Glutamatergic neuron (in vitro differentiated cells): Measurements from ENCODE around the gene TMEM141. TPM values are rescaled to one million over a fixed set of nuclear protein-coding genes. Genes with fewer than 3 reads are reported as not detected.
"Not testable (repeated sequence)": the region's sequence is repeated elsewhere in the genome, so short reads cannot be mapped to it uniquely, and the experiment has no call there.

ENCODE experiments used
- DNase-seq: peaks from one replicate; pipeline ENCODE4 v3.0.0; 2022
- H3K27ac Mint-ChIP-seq: one replicate; pipeline ENCODE4 v1.8.0; 2020; ENCODE audit warnings: mild to moderate bottlenecking, mixed read lengths, inconsistent platforms; ENCODE audit not compliant: unreplicated experiment
- H3K27me3 Mint-ChIP-seq: one replicate; pipeline ENCODE4 v1.8.0; 2020; ENCODE audit warnings: mild to moderate bottlenecking, moderate library complexity, mixed read lengths, inconsistent platforms; ENCODE audit not compliant: unreplicated experiment
- H3K36me3 Mint-ChIP-seq: one replicate; pipeline ENCODE4 v1.8.0; 2020; ENCODE audit warnings: mild to moderate bottlenecking, mixed read lengths, inconsistent platforms; ENCODE audit not compliant: unreplicated experiment
- H3K4me1 Mint-ChIP-seq: one replicate; pipeline ENCODE4 v1.8.0; 2020; ENCODE audit warnings: mild to moderate bottlenecking, low read depth, mixed read lengths, inconsistent platforms; ENCODE audit not compliant: unreplicated experiment
- H3K4me3 Mint-ChIP-seq: one replicate; pipeline ENCODE4 v1.8.0; 2020; ENCODE audit warnings: mild to moderate bottlenecking, mixed read lengths, inconsistent platforms; ENCODE audit not compliant: unreplicated experiment
- H3K9me3 Mint-ChIP-seq: one replicate; pipeline ENCODE4 v1.8.0; 2020; ENCODE audit warnings: mild to moderate bottlenecking, moderate library complexity, mixed read lengths, inconsistent platforms; ENCODE audit not compliant: unreplicated experiment
- total RNA-seq: library from RNA; stranded (reverse); fragmentation: NEBNext Ultra II Directional; extraction: Animal tissue kit (Norgen Biotek cat#: 25700); gene quantifications from one replicate; pipeline ENCODE4 v1.2.1, GENCODE V29; 2021; ENCODE audit not compliant: unreplicated experiment
- TF ChIP-seq, protein P1 (sequence below): fragments of 200-600 bp; sonication (generic); IDR thresholded peaks from one replicate; pipeline ENCODE4 v1.5.0; 2021; ENCODE audit not compliant: partially characterized antibody, unreplicated experiment

Gene TMEM141
- total RNA-seq, 1 donor from 2014 or later, result 46.1 TPM

DNA sequence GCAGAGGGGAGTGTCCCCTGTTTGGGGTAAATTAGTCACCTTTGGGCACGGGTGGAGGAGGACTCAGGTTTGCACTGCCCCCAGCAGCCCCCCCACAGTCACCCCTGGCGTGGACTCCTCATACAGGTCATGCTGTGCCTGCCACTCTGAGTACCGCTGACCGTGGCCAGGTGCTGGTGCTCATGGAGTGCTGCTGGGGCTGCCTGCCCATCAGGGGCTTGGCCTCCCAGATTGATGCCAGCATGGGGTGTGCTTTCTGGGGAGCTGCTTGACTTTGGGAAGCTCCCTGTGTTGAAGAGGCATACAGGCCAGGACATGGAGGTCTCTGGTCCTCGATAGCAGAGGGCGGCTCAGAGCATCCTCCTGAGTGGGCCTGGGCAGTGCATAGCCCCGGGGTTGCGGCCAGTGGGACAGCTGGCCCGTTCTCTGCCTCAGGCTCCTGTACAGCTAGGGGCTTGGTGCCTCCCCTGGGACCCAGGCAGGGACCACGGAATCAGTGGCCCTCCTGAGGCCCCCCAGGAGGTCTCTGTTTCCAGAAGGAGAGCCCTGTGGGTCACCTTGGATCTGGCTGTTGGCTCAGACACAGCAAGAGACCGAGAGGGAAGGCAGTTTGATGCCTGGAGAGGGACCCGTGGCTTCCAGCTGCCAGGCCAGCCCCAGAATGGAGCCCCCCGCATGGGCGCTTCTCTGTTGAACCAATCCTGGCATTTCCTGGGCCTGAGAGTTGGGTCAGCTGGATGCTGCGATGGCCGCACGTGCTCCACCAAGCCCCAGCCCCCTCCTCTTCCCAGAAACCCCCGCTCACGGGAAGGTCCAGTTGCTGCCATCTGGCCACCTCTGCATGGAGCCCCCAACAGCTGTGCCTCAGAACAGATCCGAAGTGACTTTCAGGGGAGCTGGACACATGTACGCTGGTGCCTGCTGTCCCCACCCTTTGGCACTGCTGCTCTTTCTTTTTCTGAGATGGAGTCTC lies 45.1 kb downstream of the TMEM141 start:
- DNase-seq, result no peak
- TF ChIP-seq, protein P1, sequence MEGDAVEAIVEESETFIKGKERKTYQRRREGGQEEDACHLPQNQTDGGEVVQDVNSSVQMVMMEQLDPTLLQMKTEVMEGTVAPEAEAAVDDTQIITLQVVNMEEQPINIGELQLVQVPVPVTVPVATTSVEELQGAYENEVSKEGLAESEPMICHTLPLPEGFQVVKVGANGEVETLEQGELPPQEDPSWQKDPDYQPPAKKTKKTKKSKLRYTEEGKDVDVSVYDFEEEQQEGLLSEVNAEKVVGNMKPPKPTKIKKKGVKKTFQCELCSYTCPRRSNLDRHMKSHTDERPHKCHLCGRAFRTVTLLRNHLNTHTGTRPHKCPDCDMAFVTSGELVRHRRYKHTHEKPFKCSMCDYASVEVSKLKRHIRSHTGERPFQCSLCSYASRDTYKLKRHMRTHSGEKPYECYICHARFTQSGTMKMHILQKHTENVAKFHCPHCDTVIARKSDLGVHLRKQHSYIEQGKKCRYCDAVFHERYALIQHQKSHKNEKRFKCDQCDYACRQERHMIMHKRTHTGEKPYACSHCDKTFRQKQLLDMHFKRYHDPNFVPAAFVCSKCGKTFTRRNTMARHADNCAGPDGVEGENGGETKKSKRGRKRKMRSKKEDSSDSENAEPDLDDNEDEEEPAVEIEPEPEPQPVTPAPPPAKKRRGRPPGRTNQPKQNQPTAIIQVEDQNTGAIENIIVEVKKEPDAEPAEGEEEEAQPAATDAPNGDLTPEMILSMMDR, result no peak
- H3K36me3 Mint-ChIP-seq, result no peaks in the 10 kb centered on the region
- H3K4me1 Mint-ChIP-seq, result peaks cover 13% of the 10 kb centered on the region
- H3K4me3 Mint-ChIP-seq, result no peak overlapping the region
- H3K9me3 Mint-ChIP-seq, result peaks cover 11% of the 10 kb centered on the region
- H3K27ac Mint-ChIP-seq, result peak overlapping the region; percentile 48
- peaks cover 18% of the 10 kb centered on the region for H3K27me3 Mint-ChIP-seq

DNA sequence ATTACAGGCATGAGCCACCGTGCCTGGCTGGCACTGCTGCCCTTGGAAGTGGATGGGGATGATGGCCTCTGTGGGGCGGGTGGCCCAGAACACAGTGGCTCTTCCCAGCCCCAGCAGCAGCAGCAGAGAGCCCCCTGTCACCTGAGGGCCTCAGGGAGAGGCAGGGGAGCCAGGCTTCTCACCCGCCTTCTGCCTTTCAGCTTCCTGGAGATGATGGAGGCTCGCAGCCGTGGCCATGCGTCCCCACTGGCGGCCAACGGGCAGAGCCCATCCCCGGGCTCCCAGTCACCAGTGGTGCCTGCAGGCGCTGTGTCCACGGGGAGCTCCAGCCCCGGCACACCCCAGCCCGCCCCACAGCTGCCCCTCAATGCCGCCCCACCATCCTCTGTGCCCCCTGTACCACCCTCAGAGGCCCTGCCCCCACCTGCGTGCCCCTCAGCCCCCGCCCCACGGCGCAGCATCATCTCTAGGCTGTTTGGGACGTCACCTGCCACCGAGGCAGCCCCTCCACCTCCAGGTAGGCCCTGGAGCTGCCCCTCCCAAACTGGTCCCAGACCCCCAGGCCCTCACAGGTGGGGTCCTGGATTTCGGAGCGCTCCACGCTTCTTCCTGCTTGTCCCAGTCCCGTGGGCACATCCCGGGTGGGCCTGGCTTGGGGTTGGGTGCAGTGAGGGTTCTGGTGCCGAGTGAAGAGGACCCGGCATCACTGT lies 46.2 kb downstream of the TMEM141 start:
- H3K4me3 Mint-ChIP-seq, result no peak overlapping the region
- peaks cover 15% of the 10 kb centered on the region for H3K4me1 Mint-ChIP-seq
- H3K27me3 Mint-ChIP-seq, result peaks cover 18% of the 10 kb centered on the region
- peak overlapping the region; percentile 33 for H3K27ac Mint-ChIP-seq
- TF ChIP-seq, protein P1, result no peak
- H3K36me3 Mint-ChIP-seq, result no peaks in the 10 kb centered on the region
- H3K9me3 Mint-ChIP-seq, result peaks cover 11% of the 10 kb centered on the region
- no peak for DNase-seq

DNA sequence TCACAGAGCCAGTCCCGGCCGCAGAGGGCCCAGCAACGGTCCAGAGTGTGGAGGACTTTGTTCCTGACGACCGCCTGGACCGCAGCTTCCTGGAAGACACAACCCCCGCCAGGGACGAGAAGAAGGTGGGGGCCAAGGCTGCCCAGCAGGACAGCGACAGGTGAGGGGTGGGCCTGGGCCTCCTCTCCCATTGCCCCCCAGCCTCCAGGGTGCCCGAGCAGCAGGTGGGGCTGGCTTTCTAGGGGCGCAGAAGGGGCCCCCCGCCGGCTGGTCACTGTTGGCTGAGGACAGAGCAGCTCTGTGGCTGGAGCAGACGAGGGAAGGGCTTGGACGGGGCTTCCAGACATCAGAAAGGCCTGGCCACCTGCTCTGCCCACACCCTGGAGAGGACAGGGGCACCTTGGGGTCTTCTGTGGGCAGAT lies 46.7 kb downstream of the TMEM141 start:
- H3K27ac Mint-ChIP-seq, DNase-seq, H3K4me3 Mint-ChIP-seq, H3K36me3 Mint-ChIP-seq, H3K9me3 Mint-ChIP-seq: not testable (repeated sequence)
- Mint-ChIP-seq H3K27me3 (peaks cover 15% of the 10 kb centered on the region), H3K4me1 (peaks cover 15% of the 10 kb centered on the region)

DNA sequence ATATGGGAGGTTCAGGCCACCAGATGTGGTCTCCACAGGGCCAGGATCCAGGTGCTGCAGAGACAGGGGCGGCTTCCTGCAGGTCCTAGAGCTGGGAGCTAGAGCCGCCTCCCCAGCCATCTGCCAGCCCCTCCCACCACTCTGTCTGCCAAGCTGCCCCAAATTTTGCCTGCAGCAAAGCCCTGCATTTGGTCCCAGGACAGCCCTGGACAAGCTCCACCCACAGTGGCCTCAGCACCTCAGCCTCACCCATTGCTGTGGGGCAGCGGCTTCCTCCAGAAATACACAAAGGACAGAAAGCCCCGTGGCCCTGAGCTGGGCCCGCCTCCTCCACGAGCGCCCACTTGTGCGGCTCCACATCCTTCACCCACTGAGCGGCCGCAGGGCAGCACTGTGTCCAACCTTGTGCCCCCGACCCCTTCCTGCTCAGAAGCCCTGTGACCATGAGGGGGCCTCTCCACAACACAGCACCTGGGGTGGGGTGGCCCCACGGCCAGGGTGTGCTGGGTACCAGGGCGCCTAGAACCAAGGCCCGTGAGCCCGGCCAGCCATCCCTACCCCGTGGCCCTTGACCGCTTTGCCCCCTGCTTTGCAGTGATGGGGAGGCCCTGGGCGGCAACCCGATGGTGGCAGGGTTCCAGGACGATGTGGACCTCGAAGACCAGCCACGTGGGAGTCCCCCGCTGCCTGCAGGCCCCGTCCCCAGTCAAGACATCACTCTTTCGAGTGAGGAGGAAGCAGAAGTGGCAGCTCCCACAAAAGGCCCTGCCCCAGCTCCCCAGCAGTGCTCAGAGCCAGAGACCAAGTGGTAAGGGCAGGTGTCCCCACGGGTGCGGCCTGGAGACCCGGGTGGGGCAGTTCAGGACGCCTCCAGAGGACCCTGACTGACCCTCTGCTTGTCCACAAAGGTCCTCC lies 47.4 kb downstream of the TMEM141 start:
- peaks cover 17% of the 10 kb centered on the region for H3K27me3 Mint-ChIP-seq
- no peak for DNase-seq
- H3K27ac Mint-ChIP-seq, result no peak overlapping the region
- no peaks in the 10 kb centered on the region for H3K36me3 Mint-ChIP-seq
- TF ChIP-seq, protein P1, result no peak
- H3K4me1 Mint-ChIP-seq, result peaks cover 15% of the 10 kb centered on the region
- H3K4me3 Mint-ChIP-seq, result no peak overlapping the region
- H3K9me3 Mint-ChIP-seq, result peaks cover 12% of the 10 kb centered on the region
